MM.1S (cell line): ENCODE measurements around the gene FAM177A1.
A peak's percentile ranks its signal among the peaks of the same experiment; 100 is the strongest.

Experiments
- DNase-seq: peaks from one replicate; pipeline ENCODE4 v3.0.0-alpha.2; 2015
- H2AFZ ChIP-seq: fragments of 300-600 bp; sonication (generic); 2 replicates; pipeline ENCODE4 v1.6.0; 2016; ENCODE audit warnings: antibody characterized with exemption, low read length
- H3F3A ChIP-seq: fragments of 300-600 bp; sonication (generic); 2 replicates; pipeline ENCODE4 v1.6.1; 2016; ENCODE audit warnings: mild to moderate bottlenecking, antibody characterized with exemption, low read length, moderate library complexity, mixed read lengths; ENCODE audit not compliant: insufficient read depth
- H3K27ac ChIP-seq: fragments of 300-600 bp; sonication (generic); 2 replicates; pipeline ENCODE4 v1.5.1; 2016; ENCODE audit warnings: mild to moderate bottlenecking, low read length
- H3K27me3 ChIP-seq: fragments of 300-600 bp; sonication (generic); replicated peaks from 2 replicates; pipeline ENCODE4 v1.6.0; 2016; ENCODE audit warnings: low read length; ENCODE audit not compliant: insufficient read depth
- H3K36me3 ChIP-seq: fragments of 300-600 bp; sonication (generic); replicated peaks from 2 replicates; pipeline ENCODE4 v1.6.1; 2016; ENCODE audit warnings: mild to moderate bottlenecking, low read length, mixed read lengths; ENCODE audit not compliant: insufficient read depth
- H3K4me1 ChIP-seq: fragments of 300-600 bp; sonication (generic); 2 replicates; pipeline ENCODE4 v1.6.1; 2016; ENCODE audit warnings: low read length, mixed read lengths
- H3K4me2 ChIP-seq: fragments of 300-600 bp; sonication (generic); 2 replicates; pipeline ENCODE4 v1.6.0; 2016; ENCODE audit warnings: low read depth, low read length
- H3K4me3 ChIP-seq: fragments of 300-600 bp; sonication (generic); 2 replicates; pipeline ENCODE4 v1.5.1; 2016; ENCODE audit warnings: low read length, mixed read lengths
- H3K79me2 ChIP-seq: fragments of 300-600 bp; sonication (generic); 2 replicates; pipeline ENCODE4 v1.6.1; 2016; ENCODE audit warnings: mixed run types, low read length, mixed read lengths
- H3K9ac ChIP-seq: fragments of 300-600 bp; sonication (generic); 2 replicates; pipeline ENCODE4 v1.6.1; 2016; ENCODE audit warnings: low read length, mixed read lengths
- H3K9me2 ChIP-seq: fragments of 300-600 bp; sonication (generic); replicated peaks from 2 replicates; pipeline ENCODE4 v1.6.1; 2016; ENCODE audit warnings: mild to moderate bottlenecking, low read length, mixed read lengths; ENCODE audit not compliant: insufficient read depth
- H3K9me3 ChIP-seq: fragments of 300-600 bp; sonication (generic); replicated peaks from 2 replicates; pipeline ENCODE4 v1.6.1; 2016; ENCODE audit warnings: mild to moderate bottlenecking, low read length, mixed read lengths; ENCODE audit not compliant: insufficient read depth
- H4K20me1 ChIP-seq: fragments of 300-600 bp; sonication (generic); 2 replicates; pipeline ENCODE4 v1.6.1; 2016; ENCODE audit warnings: mild to moderate bottlenecking, low read length, moderate library complexity, mixed read lengths; ENCODE audit not compliant: insufficient read depth
- CTCF ChIP-seq: fragments of 300-600 bp; sonication (generic); IDR thresholded peaks from 2 replicates; pipeline ENCODE4 v1.5.1; 2016; ENCODE audit warnings: antibody characterized with exemption, low read length, mixed read lengths
- EZH2 ChIP-seq: fragments of 300-600 bp; sonication (generic); optimal IDR thresholded peaks from 2 replicates; pipeline ENCODE3; 2017; ENCODE audit warnings: low read depth, mild to moderate bottlenecking, antibody characterized with exemption, low read length, mixed read lengths
- EZH2phosphoT487 ChIP-seq: fragments of 300-600 bp; sonication (generic); IDR thresholded peaks from 2 replicates; pipeline ENCODE4 v1.6.1; 2018; ENCODE audit warnings: antibody characterized with exemption, low read length

FAM177A1 gene

GRCh38 chr14:35124127-35124526, 78.1 kb downstream of the FAM177A1 start:
- H3K4me3 ChIP-seq, result no peak overlapping the region
- DNase-seq, result no peak
- H3K4me1 ChIP-seq, result no peaks in the 10 kb centered on the region; the same call in 1 of the 2 replicates
- peaks cover 9% of the 10 kb centered on the region for H3K79me2 ChIP-seq
- TF ChIP-seq EZH2phosphoT487, result no peak
- TF ChIP-seq EZH2, result no peak
- no peak for TF ChIP-seq CTCF
- no peaks in the 10 kb centered on the region for H3K9me3 ChIP-seq
- H3K4me2 ChIP-seq, result peak overlapping the region; percentile 68
- H3K27ac ChIP-seq, result no peak overlapping the region
- no peak overlapping the region; the same call in 1 of the 2 replicates for H3K9ac ChIP-seq
- H3K9me2 ChIP-seq, result no peaks in the 10 kb centered on the region
- H4K20me1 ChIP-seq, result no peaks in the 10 kb centered on the region
- H3K27me3 ChIP-seq, result no peaks in the 10 kb centered on the region
- no peaks in the 10 kb centered on the region for H3K36me3 ChIP-seq
- H3F3A ChIP-seq, result peaks cover 10% of the 10 kb centered on the region; the same call in 1 of the 2 replicates
- H2AFZ ChIP-seq, result no peak overlapping the region
